PFSK-1 (cell line): ENCODE data around the gene IQCE.

Experiments
- POLR2AphosphoS5 ChIP-seq: IDR thresholded peaks from 2 replicates; pipeline ENCODE4 v1.6.1; 2012; ENCODE audit warnings: low read depth, mild to moderate bottlenecking, control low read depth, low read length, moderate library complexity
- SIN3A ChIP-seq: IDR thresholded peaks from 2 replicates; pipeline ENCODE4 v1.6.1; 2012; ENCODE audit warnings: mild to moderate bottlenecking, low read length, moderate library complexity, borderline replicate concordance; ENCODE audit not compliant: insufficient read depth

DNA sequence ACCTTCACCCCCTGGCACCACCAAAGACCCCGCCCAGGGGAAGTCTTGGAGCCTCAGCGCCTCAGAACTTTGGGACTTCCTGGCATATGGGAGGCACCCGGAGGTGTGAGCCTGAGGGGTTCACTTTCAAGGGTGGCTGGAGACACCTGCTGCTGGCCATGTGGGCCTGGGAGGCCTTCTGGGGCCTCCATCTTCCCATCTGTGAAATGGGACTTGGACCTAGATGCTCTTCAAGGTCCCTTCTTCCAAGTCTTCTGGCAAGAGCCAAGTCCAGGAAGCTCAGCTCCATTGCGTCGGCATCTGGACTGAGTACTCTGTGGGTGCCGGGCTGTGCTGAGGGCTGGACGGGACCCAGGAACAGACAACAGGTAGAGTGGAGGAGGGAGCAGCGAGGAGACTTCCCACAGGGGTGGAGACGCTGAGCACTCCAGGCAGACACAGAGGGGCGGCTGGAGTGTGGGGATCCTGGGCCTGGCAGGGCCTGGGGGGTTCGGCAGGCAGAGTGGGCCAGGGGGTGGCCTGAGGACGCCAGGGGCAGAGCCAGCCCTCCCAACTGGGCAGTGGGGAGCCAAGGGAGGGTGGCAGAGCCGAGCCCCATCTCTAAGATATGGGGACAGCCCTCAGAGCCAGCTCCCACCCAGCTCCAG, 48.5 kb upstream of the IQCE start:
- no peak for TF ChIP-seq SIN3A
- TF ChIP-seq POLR2AphosphoS5, result no peak
